ENCODE measurements around the gene INPP5E.

Gene INPP5E, protein sequence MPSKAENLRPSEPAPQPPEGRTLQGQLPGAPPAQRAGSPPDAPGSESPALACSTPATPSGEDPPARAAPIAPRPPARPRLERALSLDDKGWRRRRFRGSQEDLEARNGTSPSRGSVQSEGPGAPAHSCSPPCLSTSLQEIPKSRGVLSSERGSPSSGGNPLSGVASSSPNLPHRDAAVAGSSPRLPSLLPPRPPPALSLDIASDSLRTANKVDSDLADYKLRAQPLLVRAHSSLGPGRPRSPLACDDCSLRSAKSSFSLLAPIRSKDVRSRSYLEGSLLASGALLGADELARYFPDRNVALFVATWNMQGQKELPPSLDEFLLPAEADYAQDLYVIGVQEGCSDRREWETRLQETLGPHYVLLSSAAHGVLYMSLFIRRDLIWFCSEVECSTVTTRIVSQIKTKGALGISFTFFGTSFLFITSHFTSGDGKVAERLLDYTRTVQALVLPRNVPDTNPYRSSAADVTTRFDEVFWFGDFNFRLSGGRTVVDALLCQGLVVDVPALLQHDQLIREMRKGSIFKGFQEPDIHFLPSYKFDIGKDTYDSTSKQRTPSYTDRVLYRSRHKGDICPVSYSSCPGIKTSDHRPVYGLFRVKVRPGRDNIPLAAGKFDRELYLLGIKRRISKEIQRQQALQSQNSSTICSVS

DNA sequence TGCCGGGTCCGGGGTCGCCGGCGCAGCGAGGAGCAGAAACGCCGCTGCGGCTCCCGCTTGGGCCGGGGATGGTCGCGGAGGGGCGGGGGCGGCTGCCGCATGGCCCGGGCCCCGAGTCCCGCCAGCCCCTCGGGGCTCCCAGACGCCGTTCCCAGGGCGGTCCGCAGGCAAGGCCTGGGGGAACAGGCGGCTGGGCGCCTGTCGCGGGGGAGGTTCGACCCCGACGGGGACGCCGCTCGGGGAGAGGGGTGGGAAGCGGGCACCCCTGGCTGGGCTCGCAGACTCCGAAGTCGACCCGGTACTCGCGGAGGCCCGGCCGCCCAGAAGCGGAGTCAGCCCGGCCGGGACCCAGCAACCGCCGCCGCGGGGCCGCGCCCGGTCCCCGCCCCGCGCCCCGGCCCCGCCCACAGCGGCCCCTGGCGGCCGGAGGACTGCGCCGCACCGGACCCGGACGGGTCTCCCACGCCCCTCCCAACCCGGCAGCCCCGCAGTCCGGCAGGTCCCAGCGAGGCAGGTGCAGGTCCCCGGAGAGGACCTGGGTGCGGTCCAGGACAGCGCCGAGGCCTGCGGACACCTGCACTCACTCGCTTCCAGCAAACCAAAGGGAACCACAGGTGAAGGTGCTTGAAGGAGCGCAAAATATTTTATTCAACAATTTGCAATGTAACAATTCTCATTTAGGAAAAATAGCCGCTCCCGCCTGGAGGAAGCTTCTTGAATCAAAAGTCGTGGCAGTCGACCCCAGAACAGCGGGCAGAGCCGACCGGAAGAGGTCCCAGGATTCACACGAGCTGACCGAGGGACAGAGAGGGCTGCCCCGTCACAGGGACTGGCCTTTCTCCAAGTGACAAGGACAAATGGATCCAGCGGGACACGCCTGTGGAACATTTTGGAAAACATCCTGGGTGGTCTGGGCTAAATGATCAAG is at the start of gene INPP5E:
INPP5E (minus strand) TSS at position 365 of the 928 bp plus-strand sequence. CDS start 426 bp downstream, outside the sequence.
- DNase-seq (ENCODE audit: low read depth): peak; percentile 68

DNA sequence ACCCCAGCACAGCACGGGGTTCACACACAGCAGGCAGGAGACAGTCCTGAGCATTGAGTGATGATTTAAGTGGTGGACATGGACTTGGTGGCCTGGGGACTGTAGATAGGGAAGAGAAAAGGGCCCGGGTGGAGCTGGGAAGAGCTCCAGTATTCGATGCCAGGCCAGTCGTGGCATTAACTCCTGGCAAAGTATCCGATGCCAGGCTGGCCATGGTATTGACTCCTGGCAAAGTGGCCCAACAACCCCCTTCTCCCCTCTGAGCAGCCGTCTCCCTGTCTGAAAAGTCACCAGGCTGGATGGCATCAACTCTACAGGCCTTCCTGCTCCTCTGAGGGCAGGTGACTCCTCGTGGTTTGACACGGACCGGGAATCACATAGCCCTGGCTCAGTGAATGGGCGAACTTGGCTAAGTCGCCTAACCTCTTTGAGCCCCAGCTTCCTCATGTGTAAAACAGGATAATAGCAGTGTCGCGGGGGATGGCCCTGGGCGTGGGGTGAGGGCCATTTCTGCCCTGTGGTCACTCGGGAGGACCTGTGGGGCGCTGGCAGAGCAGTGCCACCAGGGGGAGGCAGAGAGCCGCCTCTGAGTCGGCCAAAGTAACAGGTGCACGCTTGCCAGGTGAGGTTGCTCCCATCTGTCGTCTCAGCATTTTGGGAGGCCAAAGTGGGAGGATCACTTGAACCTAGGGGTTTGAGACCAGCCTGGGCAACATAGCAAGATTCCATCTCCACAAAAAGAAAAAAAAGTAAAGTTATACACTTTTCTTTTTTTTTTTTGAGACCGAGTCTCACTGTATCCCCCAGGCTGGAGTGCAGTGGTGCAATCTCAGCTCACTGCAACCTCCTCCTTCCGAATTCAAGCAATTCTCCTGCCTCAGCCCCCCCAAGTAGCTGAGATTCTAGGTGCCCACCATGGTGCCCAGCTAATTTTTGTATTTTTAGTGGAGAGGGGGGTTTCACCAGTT is 48.9 kb upstream of the INPP5E start:
- peak; percentile 55 for DNase-seq (ENCODE audit: low read depth)

DNA sequence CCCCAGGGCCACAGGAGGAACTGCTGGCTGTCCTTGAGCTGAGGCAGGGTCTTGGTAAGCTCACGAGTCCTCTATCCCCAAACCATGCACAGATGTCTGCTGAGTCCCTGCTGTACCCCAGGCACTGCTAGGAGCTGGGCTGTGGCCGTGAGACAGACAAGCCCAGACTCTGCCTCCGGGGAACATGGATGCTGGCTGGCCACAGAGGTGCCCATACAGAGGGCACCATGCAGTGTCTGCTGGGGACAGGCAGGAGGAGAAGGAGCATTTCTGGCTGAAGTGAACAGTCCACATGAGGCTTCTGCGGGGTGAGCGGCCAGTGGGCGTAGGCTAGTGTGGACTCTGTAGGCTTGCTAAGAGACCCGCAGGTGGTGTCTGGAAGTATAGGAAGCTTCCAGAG is 48.0 kb upstream of the INPP5E start:
- no peak for DNase-seq (ENCODE audit: low read depth)

DNA sequence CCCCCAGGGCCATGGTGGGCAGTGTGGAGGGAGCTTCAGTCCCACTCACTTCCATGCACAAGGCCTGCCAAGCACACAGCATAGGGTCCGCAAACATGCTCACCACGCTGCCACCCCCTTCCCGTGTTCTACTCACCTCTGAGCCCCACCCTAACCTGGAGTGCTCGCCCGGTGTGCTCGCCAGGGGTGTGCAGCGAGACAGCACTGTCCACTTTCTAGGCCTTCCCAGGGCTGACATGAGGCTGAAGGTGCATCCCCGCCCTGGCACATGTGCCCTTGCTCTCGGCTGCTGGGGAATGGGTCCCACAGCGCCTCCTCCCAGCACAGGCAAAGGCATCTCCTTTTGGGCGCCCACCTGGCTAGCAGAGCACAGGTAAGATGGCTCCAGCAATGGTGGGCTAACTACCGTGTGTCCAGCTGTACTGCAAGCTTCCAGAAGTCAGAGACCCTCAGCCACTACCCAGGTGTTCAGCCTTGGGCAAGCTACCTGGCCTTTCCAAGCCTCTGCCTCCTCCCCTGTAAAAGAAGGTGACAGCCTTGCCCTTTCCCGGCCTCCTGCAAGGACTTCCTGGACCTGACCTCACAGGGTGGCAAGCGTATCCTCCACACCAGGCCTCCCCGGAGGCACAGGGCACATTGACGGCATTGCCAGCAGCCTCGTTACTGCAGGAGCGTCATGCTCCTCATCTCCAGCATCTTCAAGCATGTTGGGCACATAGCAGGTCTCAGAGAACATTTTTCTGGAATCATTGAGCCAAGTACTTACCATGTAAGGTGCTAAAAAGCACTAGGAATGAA is 47.4 kb upstream of the INPP5E start:
- DNase-seq (ENCODE audit: low read depth): no peak

DNA sequence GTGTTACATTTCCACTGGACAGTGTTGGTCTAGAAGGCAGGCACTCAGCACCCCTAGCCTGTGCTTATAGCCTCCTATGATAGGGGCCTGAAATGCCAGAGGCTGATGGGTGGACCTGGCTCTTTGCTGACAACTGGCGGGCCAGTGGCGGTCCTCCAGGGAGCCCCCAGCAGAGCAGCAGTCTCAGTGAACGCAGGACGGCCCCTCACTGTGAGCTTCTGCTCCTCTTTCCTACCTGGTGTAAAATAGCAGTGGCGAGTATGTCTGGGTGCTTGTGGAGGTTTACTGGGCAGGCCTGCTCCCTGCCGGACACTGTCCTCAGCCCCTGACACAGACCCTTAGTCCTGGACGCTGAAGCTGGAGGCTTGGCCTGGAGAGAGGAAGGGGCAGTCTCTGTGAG is 46.5 kb upstream of the INPP5E start:
- DNase-seq (ENCODE audit: low read depth): no peak

DNA sequence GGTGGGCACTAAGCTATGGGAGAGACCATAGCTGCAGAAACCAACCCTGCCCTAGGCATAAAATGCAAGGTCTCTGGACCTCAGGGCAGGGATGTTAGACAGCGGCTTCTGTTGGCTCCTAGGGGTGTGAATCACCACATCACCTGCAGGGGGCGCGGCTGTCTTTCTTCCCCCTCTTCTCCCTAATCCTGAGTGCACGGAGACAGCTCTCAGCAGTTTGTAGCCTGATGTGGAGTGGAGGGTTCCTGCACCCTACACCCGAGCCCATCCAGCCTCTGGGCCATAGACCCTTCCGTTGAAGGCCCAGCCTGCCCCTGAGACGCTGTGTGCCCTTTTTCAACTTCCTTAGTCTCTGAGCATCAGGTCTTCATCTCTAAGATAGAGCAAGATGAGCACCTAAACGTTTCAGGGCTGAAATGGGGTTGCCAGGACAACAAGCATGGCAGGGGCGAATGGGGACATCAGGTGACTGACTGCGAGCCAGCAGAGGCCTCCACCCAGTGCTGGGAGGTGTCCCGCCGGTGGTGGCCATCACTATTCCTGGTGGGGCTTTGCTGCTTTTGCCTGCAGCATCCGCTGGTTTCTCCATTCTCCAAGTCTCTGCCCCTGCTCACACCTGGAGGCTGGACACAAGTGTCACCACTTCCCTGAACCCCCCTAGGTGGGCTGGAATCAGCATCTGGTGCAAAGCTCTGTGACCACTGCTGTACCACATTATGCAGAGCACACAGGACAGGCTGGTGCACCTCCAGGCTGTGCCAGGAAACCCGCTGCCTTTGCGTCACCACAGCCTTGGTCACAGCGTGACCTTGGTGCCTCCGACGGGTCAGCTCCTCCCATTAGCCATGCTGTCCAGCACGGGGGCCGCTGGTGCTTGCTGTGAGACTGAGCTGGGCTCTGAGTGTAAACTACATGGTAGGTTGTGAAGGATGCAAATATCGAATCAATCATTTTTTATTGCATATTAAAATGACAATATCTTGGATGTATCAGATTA is 45.7 kb upstream of the INPP5E start:
- peak; percentile 81 for DNase-seq (ENCODE audit: low read depth)

DNA sequence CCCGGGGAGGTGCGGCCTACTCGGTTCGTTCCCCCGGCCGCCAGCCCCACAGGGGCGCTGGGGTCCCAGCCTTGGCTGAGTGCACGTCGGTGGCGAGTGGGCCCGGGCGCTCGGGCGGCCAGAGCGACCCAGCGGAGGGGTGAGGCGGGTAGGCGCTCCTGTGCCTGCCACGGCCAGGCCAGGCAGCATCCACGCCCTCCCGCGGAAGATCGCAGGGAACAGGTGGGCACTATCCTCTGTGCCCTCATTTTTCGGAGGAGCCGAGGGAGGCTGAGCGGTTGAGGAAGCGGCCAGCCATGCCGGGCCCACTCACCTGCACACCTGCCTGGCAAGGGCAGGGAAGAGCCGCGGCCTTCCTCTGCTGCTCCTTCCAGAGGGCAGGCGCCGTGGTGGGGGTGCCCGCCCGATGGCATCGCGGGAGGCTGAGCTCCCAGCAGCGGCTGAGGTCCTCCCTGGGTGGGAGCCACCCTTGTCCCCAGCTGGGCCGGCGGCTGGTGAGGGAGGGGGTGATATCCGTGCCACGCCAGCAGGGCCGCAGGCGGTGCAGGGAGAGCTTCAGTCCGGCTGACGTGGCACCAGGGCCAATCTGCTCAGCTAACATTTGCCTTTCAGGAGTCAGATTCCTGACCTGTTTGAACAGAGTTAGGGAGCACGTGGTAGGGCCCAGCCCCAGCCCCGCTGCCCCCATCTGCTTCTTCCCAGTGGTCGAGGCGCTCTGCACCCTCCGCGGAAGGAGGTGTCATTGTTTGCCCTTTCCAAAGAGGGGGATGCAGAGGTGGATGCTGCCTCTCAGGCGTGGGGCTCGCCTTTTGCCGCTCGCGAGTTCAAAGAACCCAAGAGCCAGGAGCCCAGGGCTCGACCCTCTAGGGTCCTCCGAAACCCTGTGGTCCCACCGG is 44.8 kb upstream of the INPP5E start:
- DNase-seq (ENCODE audit: low read depth): no peak

DNA sequence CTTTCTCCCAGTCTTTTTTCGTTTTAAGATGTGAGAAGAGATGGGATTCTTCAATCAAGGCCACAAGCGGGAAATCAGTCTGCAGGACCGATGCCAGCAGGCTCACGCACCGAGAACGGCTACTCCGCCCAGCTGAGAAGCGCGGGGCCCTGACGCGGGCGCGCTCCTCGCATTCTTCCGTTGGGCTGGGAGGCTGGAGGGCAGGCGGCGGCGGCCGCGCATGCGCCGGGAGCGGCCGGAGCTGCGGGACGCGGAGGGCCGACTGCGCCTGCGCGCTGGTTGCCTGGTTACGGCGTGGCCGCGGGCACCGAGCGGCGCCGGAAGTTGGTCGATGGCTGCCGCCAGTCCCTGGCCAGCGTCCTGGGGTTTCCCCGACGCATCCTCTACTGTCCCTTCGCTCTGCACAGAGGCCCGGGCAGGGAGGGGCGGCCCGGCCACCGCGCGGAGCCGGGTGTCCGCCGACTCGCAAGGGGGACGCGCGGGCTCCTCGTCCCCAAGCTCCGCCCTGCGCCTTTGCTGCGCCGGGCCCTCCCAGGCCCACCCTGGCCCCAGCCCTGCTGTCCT is 44.0 kb upstream of the INPP5E start:
- peak; percentile 94 for DNase-seq (ENCODE audit: low read depth)

DNA sequence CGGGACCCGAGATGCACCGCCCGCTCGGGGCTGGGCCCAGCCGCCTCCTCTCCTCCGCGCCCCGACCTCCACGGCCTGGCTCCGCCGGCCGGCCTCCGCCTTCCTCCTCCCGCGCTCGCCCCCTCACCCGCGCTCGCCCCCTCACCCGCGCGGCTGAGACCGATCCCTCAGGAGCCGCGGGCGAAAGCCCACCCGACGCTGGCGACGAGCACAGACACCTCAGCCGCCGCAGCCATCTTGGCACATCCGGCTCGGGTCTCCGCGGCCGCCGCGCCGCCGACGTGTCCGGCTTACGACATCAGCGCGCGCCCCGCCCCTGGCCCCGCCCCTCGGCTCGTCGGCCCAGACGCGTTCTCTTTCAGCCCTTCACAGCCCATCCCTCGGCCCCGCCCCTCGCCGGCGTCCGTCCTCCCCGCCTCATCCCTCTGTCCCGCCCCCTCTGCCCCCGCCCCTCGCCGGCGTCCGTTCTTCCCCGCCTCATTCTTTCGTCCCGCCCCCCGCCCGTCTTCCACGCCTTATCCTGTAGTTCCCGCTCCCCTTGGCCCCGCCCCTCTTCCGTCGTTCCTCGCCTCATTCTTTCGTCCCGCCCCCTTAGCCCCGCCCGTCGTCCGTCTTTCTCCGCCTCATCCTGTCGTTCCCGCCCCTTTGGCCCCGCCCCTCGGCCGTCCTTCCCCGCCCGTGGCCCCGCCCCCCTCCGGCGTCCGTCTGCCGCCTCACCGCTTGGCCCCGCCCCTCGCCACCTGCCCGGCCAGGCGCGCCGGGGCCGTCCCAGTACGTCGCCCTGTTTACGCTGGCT is 43.3 kb upstream of the INPP5E start, which contains the start of gene SEC16A:
SEC16A (minus strand) TSS at position 248 of the 796 bp plus-strand sequence. CDS start 5,425 bp downstream, outside the sequence.
- DNase-seq (ENCODE audit: low read depth): peak; percentile 99

DNA sequence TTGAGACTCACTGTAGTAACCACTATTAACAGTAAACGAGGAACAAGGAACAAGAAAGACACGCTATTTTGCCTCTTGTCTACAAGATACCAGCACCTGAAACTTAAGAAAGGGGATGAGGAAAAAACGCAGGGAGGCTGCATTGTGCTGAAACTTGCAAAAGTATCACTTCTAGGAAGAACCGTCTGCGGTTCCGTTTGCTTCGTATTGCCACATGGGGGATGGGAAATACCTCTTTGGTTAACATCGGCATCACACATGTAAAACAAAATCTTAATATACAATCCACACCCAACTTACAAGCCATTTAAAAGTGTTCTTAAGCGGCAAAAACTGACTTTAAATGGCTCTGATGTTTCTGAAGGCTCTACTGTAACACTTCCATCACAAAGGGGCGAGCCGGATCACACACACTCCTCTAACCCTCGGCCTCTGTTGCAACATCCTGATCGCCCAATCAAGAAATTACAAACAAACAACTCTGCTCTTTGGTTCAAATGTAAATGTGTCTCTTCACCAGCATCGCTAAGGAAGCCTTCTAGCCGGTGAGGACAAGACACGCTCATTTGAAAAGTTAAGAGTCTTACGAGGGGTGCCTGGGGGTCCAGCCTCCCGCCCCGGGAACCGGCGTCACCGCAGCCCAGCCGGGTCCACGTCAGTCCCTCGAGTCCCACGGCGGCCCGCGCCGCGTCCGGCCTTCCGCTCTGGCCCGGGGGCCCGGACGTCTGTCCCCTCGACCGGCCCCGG is 42.6 kb upstream of the INPP5E start:
- DNase-seq (ENCODE audit: low read depth): no peak

DNA sequence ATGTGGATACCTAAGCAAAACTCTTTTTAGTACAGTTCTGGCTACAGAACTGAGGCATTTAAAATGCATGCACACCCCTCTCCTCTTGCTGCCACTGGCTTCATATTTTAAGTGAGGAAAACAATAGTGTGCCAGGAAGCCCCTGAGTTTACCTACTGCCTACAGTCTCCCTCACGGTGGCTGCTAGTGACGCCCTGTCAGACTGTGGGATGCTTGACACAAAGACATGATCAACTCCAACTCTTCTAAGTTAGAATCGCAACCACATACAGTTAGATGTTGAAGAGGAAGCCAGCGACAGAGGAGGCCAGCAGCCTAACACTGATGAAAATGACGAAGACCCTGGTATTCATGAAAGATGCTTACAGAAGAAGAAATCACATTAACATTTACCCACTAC is 41.9 kb upstream of the INPP5E start:
- DNase-seq (ENCODE audit: low read depth): no peak

DNA sequence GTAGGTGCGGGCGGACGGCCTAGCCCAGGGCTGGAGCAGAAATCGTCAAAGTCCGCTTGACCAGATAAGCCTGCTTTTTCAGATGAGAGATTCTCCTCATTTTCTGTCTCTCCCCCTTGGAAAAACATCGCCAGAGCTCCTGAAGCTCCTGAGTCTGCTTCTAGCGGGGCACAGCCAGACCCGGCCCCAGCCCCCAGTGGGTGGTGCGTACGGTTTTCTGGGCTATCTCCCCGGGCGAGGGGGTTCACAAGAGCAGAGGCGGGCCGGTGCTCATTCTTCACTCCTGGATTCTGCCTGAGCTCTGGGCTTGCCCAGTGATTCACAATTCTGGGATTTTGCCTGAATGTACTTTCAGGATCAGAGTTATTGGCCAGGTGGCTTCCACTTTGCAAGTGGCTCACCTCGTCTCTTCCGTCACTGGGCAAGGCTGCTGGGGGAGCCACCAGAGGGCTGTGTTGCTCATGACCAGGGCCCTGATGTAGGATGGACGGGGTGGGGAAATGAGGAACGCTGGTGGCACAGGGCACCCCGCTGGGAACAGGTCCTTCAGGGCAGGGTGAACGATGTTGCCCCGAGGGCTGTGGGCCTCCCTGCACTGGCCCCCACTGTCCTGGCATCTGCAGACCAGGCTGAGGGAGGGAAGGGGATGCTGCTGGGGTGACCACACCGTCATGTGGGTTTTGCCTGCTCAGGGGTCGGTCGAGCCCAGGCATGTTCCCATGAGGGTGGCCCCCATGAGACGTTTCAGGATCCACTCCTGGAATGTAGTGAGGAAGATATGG is 36.9 kb upstream of the INPP5E start:
- DNase-seq (ENCODE audit: low read depth): no peak

DNA sequence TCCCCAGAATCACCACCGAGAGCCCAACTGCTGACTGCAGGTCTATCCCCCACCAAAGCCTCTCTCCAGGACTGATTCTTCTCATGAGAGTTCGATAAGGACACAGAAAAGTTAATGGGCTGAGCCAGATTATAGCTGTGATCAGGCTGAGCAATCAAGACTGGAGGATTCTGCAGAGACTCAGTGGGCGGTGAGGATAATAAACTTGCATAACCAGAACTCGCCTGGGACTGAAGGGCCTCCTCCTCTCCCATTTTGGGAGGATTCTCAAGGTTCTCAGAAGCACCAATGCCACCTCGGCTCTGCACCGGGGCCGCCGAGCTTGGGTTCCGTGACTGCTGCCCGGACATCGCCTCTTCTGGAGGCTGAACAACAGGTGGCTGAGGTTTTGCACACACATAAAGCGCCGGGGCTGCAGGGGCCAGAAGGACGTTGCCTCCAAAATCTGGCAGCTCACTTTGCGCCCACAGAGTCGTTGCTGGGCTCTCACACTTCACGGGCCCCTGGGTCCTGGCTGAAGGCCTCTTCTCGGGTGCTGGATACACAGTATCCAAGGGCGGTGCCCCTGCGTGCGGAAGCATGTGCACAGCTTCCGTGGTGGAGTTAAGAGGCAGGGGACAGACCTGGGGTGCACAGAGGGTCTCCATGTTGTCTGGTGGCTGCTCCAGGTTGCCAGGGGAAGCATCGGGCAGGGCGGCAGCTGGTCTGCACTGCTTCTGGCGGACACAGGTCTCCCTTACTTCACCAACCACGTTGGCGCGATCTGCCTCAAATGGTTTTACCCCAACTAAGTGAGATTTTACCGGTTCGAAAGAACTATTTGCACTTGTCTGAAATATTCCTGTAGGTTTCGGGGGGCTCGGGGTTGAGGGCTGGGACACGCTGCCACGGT is 35.6 kb upstream of the INPP5E start:
- DNase-seq (ENCODE audit: low read depth): no peak

DNA sequence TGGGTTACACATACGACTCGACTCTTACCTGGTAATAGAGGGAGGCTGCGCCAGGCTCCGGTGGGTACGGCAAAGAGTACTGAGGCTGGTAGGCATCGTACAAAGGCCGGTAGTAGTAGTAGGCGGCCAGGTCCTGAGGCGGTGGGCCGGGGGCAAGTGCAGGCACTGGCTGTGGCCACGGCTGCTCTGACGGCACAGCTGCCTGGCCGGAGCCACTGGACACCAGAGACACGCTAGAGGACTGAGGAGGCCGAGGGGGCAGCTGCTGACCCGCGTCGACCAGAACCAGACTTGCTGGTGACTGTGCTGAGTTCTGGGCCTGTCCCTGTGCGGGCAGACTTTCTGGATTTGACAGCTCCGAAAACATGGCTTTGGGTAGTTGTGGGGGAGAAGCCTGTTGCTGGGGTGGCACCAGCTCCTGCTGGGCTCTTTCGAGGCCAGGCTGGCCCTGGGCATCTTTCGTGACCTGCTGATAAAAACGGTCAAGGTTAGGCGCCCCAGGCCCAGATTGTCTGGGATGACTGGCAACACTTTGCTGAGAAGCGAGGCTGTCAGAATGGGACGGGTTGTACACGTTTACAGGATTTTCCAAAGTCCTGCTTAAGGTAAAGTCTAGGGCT is 34.5 kb upstream of the INPP5E start:
- DNase-seq (ENCODE audit: low read depth): no peak

Measured in stimulated activated CD8-positive, alpha-beta memory T cell treated with anti-CD3 and anti-CD28 coated beads, Interleukin-12 subunit alpha, Interleukin-12 subunit beta, amount 100 ng/mL, for 1 hour (primary cell).